Trophoblast cell (in vitro differentiated cells and primary cell): ENCODE measurements around the gene SLC4A4.

ENCODE experiments used
- DNase-seq, 2 donors: peaks; one replicate each; pipeline ENCODE4 v3.0.0-alpha.2; 2016
- H2AFZ ChIP-seq: 2 replicates; pipeline ENCODE4 v1.6.1; 2013; ENCODE audit warnings: low read length, moderate library complexity, mild to moderate bottlenecking; ENCODE audit not compliant: insufficient read depth, poor library complexity
- H2AK5ac ChIP-seq: 2 replicates; pipeline ENCODE4 v1.6.1; 2013; ENCODE audit warnings: mild to moderate bottlenecking, low read length
- H2BK120ac ChIP-seq: 2 replicates; pipeline ENCODE4 v1.6.1; 2013; ENCODE audit warnings: low read length, mild to moderate bottlenecking, moderate library complexity; ENCODE audit not compliant: insufficient read depth, poor library complexity
- H2BK12ac ChIP-seq: 2 replicates; pipeline ENCODE4 v1.6.1; 2013; ENCODE audit warnings: mild to moderate bottlenecking, low read length, moderate library complexity
- H2BK5ac ChIP-seq: 2 replicates; pipeline ENCODE4 v1.6.1; 2013; ENCODE audit warnings: low read length, low read depth, moderate library complexity, mild to moderate bottlenecking; ENCODE audit not compliant: poor library complexity
- H3K14ac ChIP-seq: 2 replicates; pipeline ENCODE4 v1.6.1; 2013; ENCODE audit warnings: mild to moderate bottlenecking, low read length
- H3K18ac ChIP-seq: 2 replicates; pipeline ENCODE4 v1.6.1; 2013; ENCODE audit warnings: mild to moderate bottlenecking, low read length
- H3K23ac ChIP-seq: 2 replicates; pipeline ENCODE4 v1.6.1; 2013; ENCODE audit warnings: low read length
- H3K27ac ChIP-seq: 2 replicates; pipeline ENCODE4 v1.5.1; 2013; ENCODE audit warnings: low read depth, mild to moderate bottlenecking, inconsistent platforms, low read length, moderate library complexity
- H3K27me3 ChIP-seq: 2 replicates; pipeline ENCODE4 v1.6.1; 2013; ENCODE audit warnings: inconsistent platforms, mild to moderate bottlenecking, low read length, moderate library complexity; ENCODE audit not compliant: insufficient read depth
- H3K36me3 ChIP-seq, 2 experiments: 1 replicate in 1 of 2; 2 replicates in 1 of 2; pipeline ENCODE4 v1.6.1; 2013; ENCODE audit warnings: low read length in 2 of 2, mild to moderate bottlenecking in 2 of 2, moderate library complexity in 1 of 2; ENCODE audit not compliant: insufficient read depth in 2 of 2, control insufficient read depth in 1 of 2
- H3K4ac ChIP-seq: 2 replicates; pipeline ENCODE4 v1.6.1; 2013; ENCODE audit warnings: low read depth, mild to moderate bottlenecking, low read length, moderate library complexity
- H3K4me1 ChIP-seq, 2 experiments: 1 replicate in 1 of 2; 2 replicates in 1 of 2; pipeline ENCODE4 v1.6.1; 2013; ENCODE audit warnings: low read length in 2 of 2, mild to moderate bottlenecking in 2 of 2, moderate library complexity in 1 of 2; ENCODE audit not compliant: insufficient read depth in 2 of 2, control insufficient read depth in 1 of 2
- H3K4me2 ChIP-seq: 2 replicates; pipeline ENCODE4 v1.6.1; 2013; ENCODE audit warnings: inconsistent platforms, mild to moderate bottlenecking, low read length, moderate library complexity
- H3K4me3 ChIP-seq: 2 replicates; pipeline ENCODE4 v1.5.1; 2013; ENCODE audit warnings: mild to moderate bottlenecking, low read depth, low read length, inconsistent platforms
- H3K79me1 ChIP-seq: one replicate; pipeline ENCODE4 v1.6.1; 2013; ENCODE audit warnings: low read length
- H3K79me2 ChIP-seq: 2 replicates; pipeline ENCODE4 v1.6.1; 2013; ENCODE audit warnings: low read length, mild to moderate bottlenecking; ENCODE audit not compliant: control insufficient read depth, insufficient read depth, poor library complexity
- H3K9ac ChIP-seq: 2 replicates; pipeline ENCODE4 v1.6.1; 2013; ENCODE audit warnings: mild to moderate bottlenecking, low read length
- H3K9me3 ChIP-seq: 2 replicates; pipeline ENCODE4 v1.6.1; 2013; ENCODE audit warnings: low read depth, mild to moderate bottlenecking, control low read depth, inconsistent platforms, low read length; ENCODE audit not compliant: insufficient read depth
- H4K12ac ChIP-seq: 2 replicates; pipeline ENCODE4 v1.6.1; 2013; ENCODE audit warnings: low read depth, mild to moderate bottlenecking, low read length, moderate library complexity
- H4K8ac ChIP-seq: 2 replicates; pipeline ENCODE4 v1.6.1; 2013; ENCODE audit warnings: low read depth, mild to moderate bottlenecking, low read length, moderate library complexity
- H4K91ac ChIP-seq: one replicate; pipeline ENCODE4 v1.6.1; 2013; ENCODE audit warnings: low read depth, mild to moderate bottlenecking, low read length, moderate library complexity
- WGBS: extraction: QIAGEN DNeasy Blood & Tissue Kit; methylation state at CpG from one replicate; pipeline ENCODE4 v1.1.7; 2013; ENCODE audit warnings: missing lambda C conversion rate; ENCODE audit not compliant: insufficient read length, insufficient coverage; ENCODE audit errors: extremely low coverage; 5-methylcytosine and 5-hydroxymethylcytosine counted together

The SLC4A4 gene

DNA sequence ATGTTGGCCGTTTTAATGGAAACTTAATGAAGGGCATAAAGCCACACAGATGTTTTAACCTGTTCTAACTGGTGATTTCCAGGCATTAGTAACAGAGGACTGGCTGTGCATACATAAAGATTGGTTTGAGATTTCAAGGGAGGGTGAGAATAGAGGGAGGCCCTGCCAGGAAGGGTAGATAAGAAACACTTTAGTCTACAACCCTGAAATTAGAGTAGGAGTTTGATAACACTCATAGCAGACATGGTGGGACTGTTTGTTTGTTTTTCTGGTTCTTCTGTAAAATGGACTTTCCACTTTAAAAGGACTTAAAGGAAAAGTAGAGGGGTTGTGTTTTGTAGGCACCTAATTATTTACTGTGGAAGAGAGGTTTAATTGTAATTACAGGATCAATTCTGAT, 16.2 kb downstream of the SLC4A4 start:
- no peak overlapping the region for H3K9ac ChIP-seq
- H3K79me1 ChIP-seq: no peaks in the 10 kb centered on the region
- no peak overlapping the region for H2BK5ac ChIP-seq
- no peaks in the 10 kb centered on the region for H3K9me3 ChIP-seq
- H3K4ac ChIP-seq: no peak overlapping the region
- no peaks in the 10 kb centered on the region for H3K36me3 ChIP-seq
- H3K4me2 ChIP-seq: no peak overlapping the region
- no peak overlapping the region for H3K27ac ChIP-seq
- H3K23ac ChIP-seq: no peak overlapping the region
- no peak overlapping the region for H2BK12ac ChIP-seq
- no peak for DNase-seq
- no peak overlapping the region for H3K14ac ChIP-seq
- no peaks in the 10 kb centered on the region for H3K4me1 ChIP-seq
- H3K79me2 ChIP-seq: no peaks in the 10 kb centered on the region
- H4K8ac ChIP-seq: no peak overlapping the region
- H4K91ac ChIP-seq: no peak overlapping the region
- no peak overlapping the region for H4K12ac ChIP-seq
- no peaks in the 10 kb centered on the region for H3K27me3 ChIP-seq
- H2BK120ac ChIP-seq: no peak overlapping the region
- no peak overlapping the region for H2AFZ ChIP-seq
- no peak overlapping the region for H3K4me3 ChIP-seq
- no peak overlapping the region for H3K18ac ChIP-seq
- WGBS: no CpG with 5 or more reads among the region's 1 CpG
- no peak overlapping the region for H2AK5ac ChIP-seq

DNA sequence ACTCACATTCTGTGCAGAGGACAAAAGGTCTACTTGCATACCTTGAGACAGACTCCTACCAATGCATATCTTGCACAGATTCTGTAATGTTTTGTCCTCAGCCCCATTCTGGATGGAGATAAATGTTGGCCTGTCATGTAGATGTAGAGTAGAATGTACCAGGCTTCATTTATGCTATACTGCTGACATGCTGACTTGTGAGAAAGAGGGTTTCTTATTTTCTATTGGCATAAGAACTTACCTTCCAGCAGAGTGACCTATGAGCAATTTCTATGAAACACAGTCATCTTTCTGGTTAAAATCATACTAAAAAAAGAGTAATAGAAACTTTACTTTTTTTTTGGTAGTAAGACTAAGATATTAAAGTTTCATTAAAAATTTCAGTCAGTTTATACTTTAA, 17.2 kb downstream of the SLC4A4 start:
- Histone ChIP-seq H2AK5ac (no peak overlapping the region), H3K14ac (no peak overlapping the region), H4K12ac (no peak overlapping the region), H3K79me1 (no peaks in the 10 kb centered on the region), H3K9me3 (no peaks in the 10 kb centered on the region), H3K9ac (no peak overlapping the region), H3K4me2 (no peak overlapping the region), H3K79me2 (no peaks in the 10 kb centered on the region), H3K27me3 (no peaks in the 10 kb centered on the region), H2BK5ac (no peak overlapping the region), H3K18ac (no peak overlapping the region), H3K4ac (no peak overlapping the region), H3K4me1 (no peaks in the 10 kb centered on the region), H3K23ac (no peak overlapping the region), H2AFZ (no peak overlapping the region), H4K91ac (no peak overlapping the region), H3K4me3 (no peak overlapping the region), H4K8ac (no peak overlapping the region), H3K36me3 (no peaks in the 10 kb centered on the region), H2BK120ac (no peak overlapping the region), H3K27ac (no peak overlapping the region), H2BK12ac (no peak overlapping the region)
- no peak for DNase-seq

DNA sequence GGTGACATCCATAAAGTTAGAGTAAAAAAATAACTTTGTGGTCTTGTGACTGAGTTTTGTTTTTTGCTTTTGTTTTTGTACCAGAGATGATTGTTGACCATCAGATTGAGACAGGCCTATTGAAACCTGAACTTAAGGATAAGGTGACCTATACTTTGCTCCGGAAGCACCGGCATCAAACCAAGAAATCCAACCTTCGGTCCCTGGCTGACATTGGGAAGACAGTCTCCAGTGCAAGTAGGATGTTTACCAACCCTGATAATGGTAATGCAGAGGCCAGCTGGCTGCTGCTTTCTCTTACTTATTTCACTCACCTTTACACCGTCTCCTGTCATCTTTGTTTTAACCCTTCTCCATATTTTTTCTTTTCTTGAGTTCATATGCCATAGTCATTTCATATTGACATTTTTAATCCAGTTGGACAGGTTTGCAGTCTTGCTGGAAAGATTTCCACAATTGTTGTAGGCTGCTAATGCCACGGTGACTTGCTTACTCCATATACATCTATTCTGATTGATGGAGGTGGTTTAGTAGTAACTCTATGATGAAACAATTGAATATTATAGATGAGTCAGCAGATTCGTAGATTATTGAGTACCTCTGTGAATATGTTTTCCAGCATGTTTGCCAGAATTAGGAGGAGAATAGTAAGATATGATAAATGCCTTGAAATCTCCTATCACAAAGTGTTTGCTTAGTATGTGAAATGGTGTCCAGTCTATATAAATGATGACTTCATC, 18.3 kb downstream of the SLC4A4 start:
- no peak overlapping the region for H2BK12ac ChIP-seq
- H3K36me3 ChIP-seq: no peaks in the 10 kb centered on the region
- no peak overlapping the region for H2AFZ ChIP-seq
- no peak overlapping the region for H3K23ac ChIP-seq
- H4K8ac ChIP-seq: no peak overlapping the region
- no CpG with 5 or more reads among the region's 6 CpGs for WGBS
- H3K14ac ChIP-seq: no peak overlapping the region
- no peak overlapping the region for H3K9ac ChIP-seq
- no peaks in the 10 kb centered on the region for H3K9me3 ChIP-seq
- no peak overlapping the region for H3K18ac ChIP-seq
- no peak overlapping the region for H4K12ac ChIP-seq
- H3K27ac ChIP-seq: no peak overlapping the region
- no peak overlapping the region for H3K4ac ChIP-seq
- no peaks in the 10 kb centered on the region for H3K79me2 ChIP-seq
- no peak overlapping the region for H2AK5ac ChIP-seq
- no peak overlapping the region for H3K4me2 ChIP-seq
- no peak for DNase-seq
- no peaks in the 10 kb centered on the region for H3K4me1 ChIP-seq
- no peaks in the 10 kb centered on the region for H3K27me3 ChIP-seq
- no peaks in the 10 kb centered on the region for H3K79me1 ChIP-seq
- no peak overlapping the region for H2BK120ac ChIP-seq
- H2BK5ac ChIP-seq: no peak overlapping the region
- H4K91ac ChIP-seq: no peak overlapping the region
- no peak overlapping the region for H3K4me3 ChIP-seq

DNA sequence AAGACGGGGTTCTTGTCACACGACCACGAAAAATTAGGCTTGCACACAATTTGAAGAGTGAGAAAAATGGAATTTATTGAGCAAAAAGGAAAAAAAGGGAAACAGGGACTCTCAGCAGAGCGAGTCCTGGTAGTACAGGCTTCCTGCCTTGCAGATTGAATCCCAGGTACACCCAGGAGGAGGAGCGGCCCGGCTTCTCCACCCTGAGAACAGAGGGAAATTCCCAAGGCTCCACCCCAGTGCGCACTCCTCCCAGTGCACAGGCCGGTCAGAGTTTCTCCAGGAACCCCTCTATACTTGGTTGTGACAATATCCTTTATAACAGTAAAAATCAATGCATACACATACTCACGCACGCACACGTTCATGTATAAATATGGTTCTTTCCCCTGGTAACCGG, 22.0 kb downstream of the SLC4A4 start:
- H2AFZ ChIP-seq: no peak overlapping the region
- no peak overlapping the region for H3K4me3 ChIP-seq
- H3K4me1 ChIP-seq: no peaks in the 10 kb centered on the region
- H3K4ac ChIP-seq: no peak overlapping the region
- no CpG with 5 or more reads among the region's 12 CpGs for WGBS
- no peak overlapping the region for H4K8ac ChIP-seq
- no peak overlapping the region for H2AK5ac ChIP-seq
- H3K23ac ChIP-seq: no peak overlapping the region
- no peaks in the 10 kb centered on the region for H3K36me3 ChIP-seq
- no peak overlapping the region for H4K12ac ChIP-seq
- H3K18ac ChIP-seq: no peak overlapping the region
- no peak overlapping the region for H3K27ac ChIP-seq
- no peaks in the 10 kb centered on the region for H3K9me3 ChIP-seq
- no peak overlapping the region for H2BK5ac ChIP-seq
- H3K4me2 ChIP-seq: no peak overlapping the region
- no peaks in the 10 kb centered on the region for H3K27me3 ChIP-seq
- H3K14ac ChIP-seq: no peak overlapping the region
- H4K91ac ChIP-seq: no peak overlapping the region
- no peaks in the 10 kb centered on the region for H3K79me1 ChIP-seq
- H2BK12ac ChIP-seq: no peak overlapping the region
- no peak overlapping the region for H3K9ac ChIP-seq
- no peaks in the 10 kb centered on the region for H3K79me2 ChIP-seq
- no peak for DNase-seq
- H2BK120ac ChIP-seq: no peak overlapping the region
